ENCODE results near the gene CPNE5.

The CPNE5 gene

GRCh38 chr6:36826520-36827227 is 12.6 kb downstream of the CPNE5 start:
- no peak for TF ChIP-seq CTCF (IDR thresholded peaks at IDR 0.05; ENCODE audit: borderline replicate concordance, insufficient read depth, low read depth, low read length)
- H3K4me3 ChIP-seq (ENCODE audit: low read depth, low read length) = no peak overlapping the region

- no peak for TF ChIP-seq CTCF (IDR thresholded peaks at IDR 0.05; ENCODE audit: borderline replicate concordance, insufficient read depth, low read depth, low read length)
- no peak overlapping the region for H3K4me3 ChIP-seq (ENCODE audit: low read depth, low read length)
Observed at GRCh38 chr6:36825994-36826393, 13.2 kb downstream of the CPNE5 start.

- no peak overlapping the region for H3K4me3 ChIP-seq (ENCODE audit: low read depth, low read length)
- TF ChIP-seq CTCF (IDR thresholded peaks at IDR 0.05; ENCODE audit: borderline replicate concordance, insufficient read depth, low read depth, low read length) = no peak
Observed at GRCh38 chr6:36825452-36825851, 13.8 kb downstream of the CPNE5 start.

GRCh38 chr6:36824253-36824652 is 15.0 kb downstream of the CPNE5 start:
- H3K4me3 ChIP-seq (ENCODE audit: low read depth, low read length) = no peak overlapping the region
- TF ChIP-seq CTCF (IDR thresholded peaks at IDR 0.05; ENCODE audit: borderline replicate concordance, insufficient read depth, low read depth, low read length) = no peak

GRCh38 chr6:36823421-36824096 is 15.7 kb downstream of the CPNE5 start:
- TF ChIP-seq CTCF (IDR thresholded peaks at IDR 0.05; ENCODE audit: borderline replicate concordance, insufficient read depth, low read depth, low read length) = no peak
- no peak overlapping the region for H3K4me3 ChIP-seq (ENCODE audit: low read depth, low read length)

- no peak for TF ChIP-seq CTCF (IDR thresholded peaks at IDR 0.05; ENCODE audit: borderline replicate concordance, insufficient read depth, low read depth, low read length)
- H3K4me3 ChIP-seq (ENCODE audit: low read depth, low read length) = no peak overlapping the region
Observed at GRCh38 chr6:36822506-36823269, 16.6 kb downstream of the CPNE5 start.
